Common myeloid progenitor, CD34-positive (primary cell): ENCODE data around the gene CIDEA.

Source experiments
- CTCF ChIA-PET: fragments of 350-600 bp; sonication (Branson Sonifier 250); formaldehyde crosslinking; loops from one replicate; lab custom pipeline; 2021; ENCODE audit warnings: antibody characterized with exemption; lab: Charles Lee
- POLR2A ChIA-PET: fragments of 350-600 bp; sonication (Branson Sonifier 250); formaldehyde crosslinking; loops from one replicate; lab custom pipeline; 2021; ENCODE audit warnings: antibody characterized with exemption; lab: Charles Lee
- DNase-seq, 3 donors: peaks; one replicate each; pipeline versions ENCODE4 v3.0.0 to v3.0.0-alpha.2; 2013
- H3K27ac ChIP-seq, 2 experiments: 1 replicate in 1 of 2; 2 replicates in 1 of 2; pipeline ENCODE4 v1.7.0; 2013; ENCODE audit warnings: inconsistent platforms in 2 of 2, low read length in 2 of 2, mild to moderate bottlenecking in 2 of 2, low read depth in 1 of 2, moderate library complexity in 1 of 2; ENCODE audit not compliant: severe bottlenecking in 2 of 2, insufficient read depth in 1 of 2, poor library complexity in 1 of 2
- H3K27me3 ChIP-seq, 5 experiments: replicated peaks in 2 of 5; 1 replicate in 3 of 5; 2 replicates in 2 of 5; pipeline versions ENCODE4 v1.6.1 to v1.7.0; 2013; ENCODE audit warnings: low read length in 4 of 5, mild to moderate bottlenecking in 2 of 5, moderate library complexity in 2 of 5, inconsistent platforms in 1 of 5; ENCODE audit not compliant: insufficient read depth in 5 of 5, control insufficient read depth in 4 of 5
- H3K36me3 ChIP-seq, 4 experiments: 1 replicate in 2 of 4; 2 replicates in 2 of 4; pipeline versions ENCODE4 v1.6.1 to v1.7.0; 2013; ENCODE audit warnings: low read length in 3 of 4, control low read depth in 1 of 4, mild to moderate bottlenecking in 1 of 4; ENCODE audit not compliant: control insufficient read depth in 4 of 4, insufficient read depth in 4 of 4
- H3K4me1 ChIP-seq, 4 experiments: 1 replicate in 3 of 4; 2 replicates in 1 of 4; pipeline versions ENCODE4 v1.6.1 to v1.7.1; 2013; ENCODE audit warnings: low read length in 3 of 4, mild to moderate bottlenecking in 3 of 4, control low read depth in 1 of 4, inconsistent platforms in 1 of 4, moderate library complexity in 1 of 4; ENCODE audit not compliant: control insufficient read depth in 4 of 4, insufficient read depth in 4 of 4; ENCODE audit errors: control extremely low read depth in 1 of 4
- H3K4me3 ChIP-seq, 7 experiments: 1 replicate in 4 of 7; 2 replicates in 3 of 7; pipeline versions ENCODE4 v1.5.1 to v1.7.0; 2013; ENCODE audit warnings: mild to moderate bottlenecking in 7 of 7, low read length in 6 of 7, moderate library complexity in 6 of 7, inconsistent platforms in 2 of 7, low read depth in 2 of 7, control low read depth in 1 of 7; ENCODE audit not compliant: insufficient read depth in 4 of 7, control insufficient read depth in 1 of 7; ENCODE audit errors: extremely low read depth in 1 of 7
- H3K9me3 ChIP-seq, 5 experiments: 1 replicate in 4 of 5; 2 replicates in 1 of 5; pipeline versions ENCODE4 v1.6.1 to v1.7.1; 2013; ENCODE audit warnings: low read length in 4 of 5, mild to moderate bottlenecking in 2 of 5, inconsistent platforms in 1 of 5, low read depth in 1 of 5, moderate library complexity in 1 of 5; ENCODE audit not compliant: control insufficient read depth in 4 of 5, insufficient read depth in 2 of 5; ENCODE audit errors: control extremely low read depth in 1 of 5
- WGBS: methylation state at CpG from one replicate; pipeline ENCODE4 v1.1.5; 2013; ENCODE audit not compliant: insufficient coverage; 5-methylcytosine and 5-hydroxymethylcytosine counted together

Gene CIDEA

DNA sequence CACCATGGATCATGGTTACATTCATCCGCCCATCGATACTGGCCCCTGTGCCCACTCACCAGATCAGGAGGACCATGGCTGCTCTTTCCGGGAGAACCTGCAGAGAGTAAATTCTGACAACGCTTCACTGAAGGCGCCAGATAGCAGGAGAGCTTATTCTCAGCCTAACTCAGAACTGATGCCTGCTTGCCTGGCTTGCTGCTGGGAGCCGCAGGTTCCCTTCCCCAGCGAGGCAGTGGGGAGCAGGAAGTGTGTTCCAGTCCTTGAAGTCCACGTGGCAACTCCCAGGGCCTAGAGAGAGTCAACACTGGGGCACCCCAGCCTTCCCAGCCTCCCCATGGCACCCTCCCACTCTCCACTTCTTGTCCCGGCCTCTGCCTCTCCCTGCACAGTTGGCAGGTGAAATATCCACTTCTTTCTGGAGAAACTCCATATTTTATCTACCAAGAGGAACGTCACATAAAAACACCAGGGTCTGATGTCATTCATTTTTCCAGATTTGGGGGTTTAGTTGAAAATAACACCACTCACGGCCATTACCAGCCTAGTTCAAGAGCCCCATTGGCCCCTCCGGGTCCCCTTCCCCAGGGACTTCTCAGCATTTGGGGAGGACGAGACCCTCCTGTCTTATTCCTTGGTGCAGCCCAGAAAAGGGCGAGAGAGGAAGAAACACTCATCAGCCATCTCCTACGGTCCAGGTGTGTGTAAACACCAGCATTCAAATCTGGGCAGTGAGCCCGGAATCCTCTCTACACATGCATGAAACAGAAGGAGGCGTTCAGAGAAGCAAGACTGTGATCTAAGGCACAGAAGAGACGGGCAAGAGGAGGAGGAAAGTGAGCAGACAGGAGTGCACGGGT lies 50.4 kb downstream of the CIDEA start:
- CTCF ChIA-PET: no interaction called here
- H3K27ac ChIP-seq: no peak overlapping the region

DNA sequence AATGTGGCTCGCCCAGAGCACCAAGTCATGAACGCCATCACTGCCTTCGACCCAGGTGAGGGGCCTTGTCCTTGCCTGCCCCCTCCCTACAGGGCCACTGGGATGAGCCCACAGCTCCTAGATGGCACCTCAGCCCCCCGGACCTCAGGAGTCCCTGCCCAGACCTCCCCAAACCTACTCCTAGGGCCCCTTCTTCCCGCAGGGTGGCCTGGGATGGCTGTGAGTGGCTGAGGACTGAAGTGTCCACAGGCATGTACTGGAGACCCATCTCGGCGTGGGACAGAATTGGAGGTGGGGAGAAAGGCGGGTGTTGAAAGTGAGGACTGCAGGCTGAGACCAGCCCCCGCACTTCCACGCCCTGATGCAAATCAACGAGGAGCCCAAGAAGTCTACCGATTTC lies 51.0 kb downstream of the CIDEA start:
- POLR2A ChIA-PET: no interaction called here
- no peak for DNase-seq
- H3K36me3 ChIP-seq: no peaks in the 10 kb centered on the region
- CTCF ChIA-PET: no interaction called here
- no peak overlapping the region for H3K27ac ChIP-seq
- H3K4me1 ChIP-seq: peaks cover 0 to 31% (median 22%) of the 10 kb centered on the region in 4 experiments
- H3K27me3 ChIP-seq: peaks cover 0 to 56% (median 20%) of the 10 kb centered on the region in 5 experiments
- H3K4me3 ChIP-seq: no peak overlapping the region
- WGBS: 100% methylated on average over 6 of the region's 12 CpGs
- H3K9me3 ChIP-seq: no peaks in the 10 kb centered on the region

More for the DNA sequence above, 50.4 kb downstream of the CIDEA start:
- POLR2A ChIA-PET: no interaction called here
- Histone ChIP-seq H3K4me1 (peaks cover 0 to 27% (median 22%) of the 10 kb centered on the region in 4 experiments), H3K36me3 (no peaks in the 10 kb centered on the region), H3K4me3 (no peak overlapping the region), H3K9me3 (no peaks in the 10 kb centered on the region), H3K27me3 (peaks cover 0 to 51% (median 20%) of the 10 kb centered on the region in 5 experiments)
- no peak for DNase-seq
- WGBS: 88% methylated on average over 17 of the region's 19 CpGs

DNA sequence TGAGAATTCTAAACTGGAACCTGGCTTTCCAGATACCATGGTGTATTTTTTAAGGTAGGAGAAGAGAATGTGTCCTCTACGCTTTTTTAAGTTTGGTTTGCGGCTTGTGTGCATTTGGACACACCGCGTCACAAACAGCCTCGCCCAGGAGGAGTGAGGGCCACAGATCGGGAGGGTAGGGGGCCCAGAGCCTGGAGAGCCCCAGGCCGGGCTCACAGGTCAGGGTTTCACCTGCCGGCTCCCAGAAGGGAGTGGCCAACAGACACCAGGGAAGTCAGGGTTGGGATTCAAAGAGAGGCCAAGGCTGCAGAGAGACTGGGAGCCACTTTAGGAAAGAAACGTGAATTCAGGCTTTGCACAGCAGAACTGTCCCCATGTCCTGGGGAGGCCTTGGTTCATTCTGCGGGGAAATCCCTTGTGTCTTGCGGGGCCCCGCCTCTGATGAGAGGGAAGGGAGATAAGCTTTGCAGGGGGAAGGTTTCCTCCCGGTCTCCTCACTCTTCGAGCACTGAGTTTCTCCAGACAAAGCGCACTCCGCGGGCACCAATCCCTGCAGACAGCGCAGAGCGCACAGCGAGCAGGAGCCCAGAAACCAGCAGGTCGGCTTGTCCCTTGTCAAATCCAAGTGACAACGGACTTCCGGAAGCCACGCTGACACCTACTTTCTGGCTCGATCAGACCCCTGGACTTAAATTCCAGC lies 51.9 kb downstream of the CIDEA start:
- Histone ChIP-seq H3K27me3 (peaks cover 0 to 60% (median 20%) of the 10 kb centered on the region in 5 experiments), H3K9me3 (peaks cover 0 to 4% (median 0%) of the 10 kb centered on the region in 5 experiments), H3K36me3 (peaks cover 0 to 2% (median 0%) of the 10 kb centered on the region in 4 experiments), H3K4me1 (peaks cover 0 to 31% (median 22%) of the 10 kb centered on the region in 4 experiments), H3K4me3 (no peak overlapping the region), H3K27ac (no peak overlapping the region)
- WGBS: 83% methylated on average over 24 of the region's 25 CpGs
- DNase-seq: no peak
- ChIA-PET POLR2A (no interaction called here), CTCF (interaction anchor here (1.1 kb wide), 1 partner anchor 21 kb away, joined by 3 read pairs; no protein-coding TSS in a partner anchor)

DNA sequence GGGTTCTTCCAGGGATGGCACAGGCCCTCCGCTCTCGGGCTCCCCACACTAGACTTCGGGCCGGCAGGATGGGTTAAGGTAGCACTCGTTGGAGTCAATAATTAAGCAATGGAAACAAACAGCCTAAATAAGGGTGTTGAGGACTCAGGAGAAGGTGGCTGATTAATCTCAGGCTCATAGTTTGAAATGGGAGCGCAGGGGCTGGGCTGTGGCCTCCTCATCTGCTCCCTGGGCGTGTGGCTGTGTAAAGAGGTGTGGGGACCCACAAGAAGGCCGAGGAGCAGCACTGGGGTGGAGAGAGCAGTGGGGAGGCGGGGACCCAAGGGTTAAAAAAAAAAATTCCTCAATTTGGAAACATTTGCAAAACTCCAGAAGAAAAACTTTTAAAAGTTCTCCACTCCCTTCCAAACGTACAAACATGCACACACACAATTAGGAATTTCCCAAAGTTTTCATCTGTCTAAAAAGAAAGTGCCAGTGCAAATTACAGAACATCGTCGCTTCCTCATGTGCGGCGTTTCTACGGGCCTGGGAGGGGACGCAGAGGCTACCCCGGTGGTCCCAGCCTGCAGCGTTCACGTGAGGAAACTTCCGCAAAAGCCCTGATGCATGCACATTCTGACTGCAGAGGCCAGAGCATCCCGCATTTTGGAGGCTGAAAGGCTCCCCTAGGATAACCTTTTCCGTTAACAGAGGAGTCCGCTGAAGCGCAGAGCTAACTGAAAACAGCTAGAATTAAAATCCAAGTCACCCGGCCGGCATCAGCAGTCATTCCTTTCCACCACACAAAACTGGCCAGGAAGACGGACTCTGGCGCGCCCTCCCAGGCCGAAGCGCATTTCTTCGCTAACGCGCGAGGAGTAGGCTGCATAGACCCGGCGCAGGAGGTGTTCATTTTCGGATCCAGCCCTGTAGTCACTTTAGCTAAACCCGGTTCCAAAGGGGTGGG lies 52.9 kb downstream of the CIDEA start:
- ChIA-PET POLR2A (interaction anchor here (1.4 kb wide), 1 partner anchor 11 kb away, joined by 5 read pairs; no protein-coding TSS in a partner anchor), CTCF (interaction anchor here (1.1 kb wide), 2 partner anchors 8 to 20 kb away, joined by 3 read pairs; no protein-coding TSS in a partner anchor)
- DNase-seq: peak; percentile 50 to 91 (median 81)
- Histone ChIP-seq H3K27me3 (peaks cover 0 to 60% (median 19%) of the 10 kb centered on the region in 5 experiments), H3K4me1 (peaks cover 0 to 31% (median 22%) of the 10 kb centered on the region in 4 experiments), H3K4me3 (peak overlapping the region; percentile 24 to 73 (median 64)), H3K9me3 (peaks cover 0 to 4% (median 2%) of the 10 kb centered on the region in 5 experiments), H3K36me3 (peaks cover 0 to 3% (median under 1%) of the 10 kb centered on the region in 4 experiments), H3K27ac (peak overlapping the region in 1 of 2 experiments; percentile 14)
- WGBS: 15% methylated on average over 35 of the region's 39 CpGs

DNA sequence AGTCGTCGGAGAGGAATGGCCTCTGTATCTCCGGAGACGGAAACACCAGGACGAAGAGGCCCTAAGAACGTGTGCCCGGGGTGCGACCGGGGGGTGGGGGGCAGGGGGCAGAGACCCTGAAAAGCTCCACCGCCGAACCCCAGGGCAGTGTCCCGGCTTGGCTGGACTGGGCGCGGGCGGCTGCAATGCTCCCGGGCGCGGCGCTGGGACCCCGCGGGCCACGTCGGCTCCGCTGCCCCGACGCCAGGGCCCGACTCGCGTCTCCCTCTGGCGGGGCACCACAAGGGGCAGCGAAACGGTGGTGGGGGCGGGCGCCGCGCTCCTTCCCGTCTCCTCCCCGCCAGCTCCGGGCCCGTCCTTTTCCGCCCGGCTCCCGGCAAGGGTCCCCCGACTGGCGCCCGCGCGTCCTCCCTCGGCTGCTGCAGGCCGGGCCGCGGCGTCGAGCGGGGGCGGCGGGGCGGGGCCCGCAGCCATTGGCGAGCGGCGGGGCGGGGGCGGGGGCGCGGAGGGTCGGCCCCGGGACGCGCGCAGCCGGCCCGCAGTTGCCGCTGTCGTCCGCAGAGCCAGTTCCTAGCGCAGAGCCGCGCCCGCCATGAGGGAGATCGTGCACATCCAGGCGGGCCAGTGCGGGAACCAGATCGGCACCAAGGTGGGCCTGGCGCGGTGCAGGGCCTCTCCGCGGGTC lies 53.7 kb downstream of the CIDEA start, which contains the start of gene TUBB6:
Gene TUBB6, plus strand, starts transcription at position 541 of the 685 bp plus-strand sequence. Its CDS starts 52 bp downstream, at position 593.
- Histone ChIP-seq H3K27me3 (peaks cover 0 to 60% (median 19%) of the 10 kb centered on the region in 5 experiments), H3K36me3 (peaks cover 0 to 8% (median 3%) of the 10 kb centered on the region in 4 experiments), H3K9me3 (peaks cover 0 to 9% (median 4%) of the 10 kb centered on the region in 5 experiments), H3K4me1 (peaks cover 0 to 31% (median 22%) of the 10 kb centered on the region in 4 experiments), H3K4me3 (peak within 1 kb of the TSS; percentile 44 to 73 (median 68)), H3K27ac (peak within 1 kb of the TSS in 1 of 2 experiments; percentile 34)
- under 1% methylated on average over 85 of the region's 88 CpGs for WGBS
- CTCF ChIA-PET: interaction anchor here (1.1 kb wide), 1 partner anchor 9 kb away, joined by 3 read pairs; no protein-coding TSS in a partner anchor
- peak; percentile 24 to 89 (median 53) for DNase-seq
- POLR2A ChIA-PET: interaction anchor here (1.4 kb wide), 1 partner anchor 10 kb away, joined by 5 read pairs; no protein-coding TSS in a partner anchor
